Ovary (tissue), 9 donors: ENCODE measurements around the gene MALRD1. TPM values are rescaled to one million over a fixed set of nuclear protein-coding genes. Genes with fewer than 3 reads are reported as not detected.

Experiments
- DNase-seq, 5 donors: peaks; one replicate each; pipeline ENCODE4 v3.0.0-alpha.2; 2019 to 2020
- H3K27ac ChIP-seq, 2 donors: fragments of 200-600 bp; one replicate each; pipeline versions ENCODE4 v1.5.1 to v1.8.0; 2019 to 2022
- H3K27me3 ChIP-seq: fragments of 200-600 bp; one replicate; pipeline ENCODE4 v1.8.0; 2022
- H3K36me3 ChIP-seq: fragments of 200-600 bp; sonication (generic); one replicate; pipeline ENCODE4 v1.5.1; 2019
- H3K4me1 ChIP-seq: one replicate; pipeline ENCODE4 v1.8.1; 2013; ENCODE audit warnings: mild to moderate bottlenecking, moderate library complexity; ENCODE audit not compliant: insufficient read depth
- H3K4me3 ChIP-seq: fragments of 200-600 bp; sonication (generic); one replicate; pipeline ENCODE4 v1.5.1; 2017
- H3K9me3 ChIP-seq, 2 donors: fragments of 200-600 bp in 1 of 2; sonication (generic) in 1 of 2; one replicate each; pipeline versions ENCODE4 v1.5.1 to v1.8.1; 2013 to 2019; ENCODE audit warnings: mild to moderate bottlenecking in 1 of 2, moderate library complexity in 1 of 2
- EP300 ChIP-seq: sonication (generic); formaldehyde crosslinking; IDR thresholded peaks from one replicate; pipeline ENCODE4 v1.6.1; 2017; ENCODE audit warnings: antibody characterized with exemption
- POLR2A ChIP-seq: fragments of 450-650 bp; IDR thresholded peaks from one replicate; pipeline ENCODE4 v1.6.1; 2017; ENCODE audit warnings: antibody characterized with exemption, mild to moderate bottlenecking, moderate library complexity
- WGBS, 3 donors: extraction: QIAGEN DNeasy Blood & Tissue Kit in 1 of 3; methylation state at CpG; one replicate each; pipeline versions ENCODE4 v1.1.5 to v1.1.7; 2013 to 2017; 5-methylcytosine and 5-hydroxymethylcytosine counted together
- intact Hi-C, 4 donors: fragments of 100-400 bp; cut with DNase I; formaldehyde crosslinking; loops; one replicate each; pipeline versions ENCODE4 v1.11.0 to v1.15.1; 2022 to 2023
- polyA plus RNA-seq, 2 donors: library from polyadenylated mRNA; stranded (reverse); fragments of 200-250 nt in 1 of 2; fragments of 350-450 nt in 1 of 2; fragmentation: Illumina TruSeq in 1 of 2; extraction: RNeasy Lipid Tissue Mini Kit (QIAGEN cat#74804) in 1 of 2; gene quantifications; one replicate each; pipeline ENCODE4 v1.2.3, GENCODE V29; 2013 to 2014
- total RNA-seq, 7 donors: library from RNA; depleted of rRNA in 2 of 7; stranded (reverse); fragments of >200 nt in 2 of 7; fragmentation: NEBNext Ultra II Directional in 3 of 7; extraction: Animal tissue kit (Norgen Biotek cat#: 25700) in 3 of 7; gene quantifications; one replicate each; pipeline versions ENCODE4 v1.1.0 to v1.2.4, GENCODE V29; 2016 to 2023
- TF ChIP-seq, protein P1 (sequence below), 3 donors: fragments of 450-650 bp in 2 of 3; fragments of 200-600 bp in 1 of 3; IDR thresholded peaks; one replicate each; pipeline versions ENCODE4 v1.5.1 to v1.8.0; 2016 to 2022; ENCODE audit warnings: antibody characterized with exemption in 3 of 3, mild to moderate bottlenecking in 1 of 3
- donor health status: DM: no; HTN: no; CAD: no; lungs with moderate emphysema.
- donor health status: DM: no; HTN: no; CAD: no.
- donor health status: Bipolar disorder and iron deficiency.
- donor health status: DM: yes; HTN: yes; CAD: no.
- donor health status: DM: no; HTN: no; CAD: no.
- donor health status: DM: yes; HTN: yes; CAD: no.

Gene MALRD1
- total and polyA plus RNA-seq, 9 donors, result 0.56 to 12.1 (median 1.9) TPM

GRCh38 chr10:19518109-19518508 lies 469.5 kb downstream of the MALRD1 start:
- TF ChIP-seq EP300 (no peak), POLR2A (no peak)
- TF ChIP-seq, protein P1, sequence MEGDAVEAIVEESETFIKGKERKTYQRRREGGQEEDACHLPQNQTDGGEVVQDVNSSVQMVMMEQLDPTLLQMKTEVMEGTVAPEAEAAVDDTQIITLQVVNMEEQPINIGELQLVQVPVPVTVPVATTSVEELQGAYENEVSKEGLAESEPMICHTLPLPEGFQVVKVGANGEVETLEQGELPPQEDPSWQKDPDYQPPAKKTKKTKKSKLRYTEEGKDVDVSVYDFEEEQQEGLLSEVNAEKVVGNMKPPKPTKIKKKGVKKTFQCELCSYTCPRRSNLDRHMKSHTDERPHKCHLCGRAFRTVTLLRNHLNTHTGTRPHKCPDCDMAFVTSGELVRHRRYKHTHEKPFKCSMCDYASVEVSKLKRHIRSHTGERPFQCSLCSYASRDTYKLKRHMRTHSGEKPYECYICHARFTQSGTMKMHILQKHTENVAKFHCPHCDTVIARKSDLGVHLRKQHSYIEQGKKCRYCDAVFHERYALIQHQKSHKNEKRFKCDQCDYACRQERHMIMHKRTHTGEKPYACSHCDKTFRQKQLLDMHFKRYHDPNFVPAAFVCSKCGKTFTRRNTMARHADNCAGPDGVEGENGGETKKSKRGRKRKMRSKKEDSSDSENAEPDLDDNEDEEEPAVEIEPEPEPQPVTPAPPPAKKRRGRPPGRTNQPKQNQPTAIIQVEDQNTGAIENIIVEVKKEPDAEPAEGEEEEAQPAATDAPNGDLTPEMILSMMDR (IDR thresholded peaks at IDR 0.05), result no peak
- intact Hi-C loops, result no loop called here
- H3K9me3 ChIP-seq, result no peaks in the 10 kb centered on the region
- DNase-seq, result no peak
- H3K27me3 ChIP-seq, result no peaks in the 10 kb centered on the region
- H3K36me3 ChIP-seq, result no peaks in the 10 kb centered on the region
- no peak overlapping the region for H3K4me3 ChIP-seq
- no peaks in the 10 kb centered on the region for H3K4me1 ChIP-seq
- no peak overlapping the region for H3K27ac ChIP-seq

GRCh38 chr10:19518632-19519031 lies 470.0 kb downstream of the MALRD1 start:
- no peak overlapping the region for H3K27ac ChIP-seq
- no peak for DNase-seq
- TF ChIP-seq POLR2A (no peak), EP300 (no peak)
- TF ChIP-seq, protein P1 (IDR thresholded peaks at IDR 0.05), result no peak
- H3K9me3 ChIP-seq, result no peaks in the 10 kb centered on the region
- H3K4me1 ChIP-seq, result no peaks in the 10 kb centered on the region
- intact Hi-C loops, result no loop called here
- 91 to 99% (median 98%) methylated on average over 1 of the region's 1 CpG for WGBS, 3 donors
- H3K4me3 ChIP-seq, result no peak overlapping the region
- no peaks in the 10 kb centered on the region for H3K27me3 ChIP-seq
- H3K36me3 ChIP-seq, result no peaks in the 10 kb centered on the region

DNA sequence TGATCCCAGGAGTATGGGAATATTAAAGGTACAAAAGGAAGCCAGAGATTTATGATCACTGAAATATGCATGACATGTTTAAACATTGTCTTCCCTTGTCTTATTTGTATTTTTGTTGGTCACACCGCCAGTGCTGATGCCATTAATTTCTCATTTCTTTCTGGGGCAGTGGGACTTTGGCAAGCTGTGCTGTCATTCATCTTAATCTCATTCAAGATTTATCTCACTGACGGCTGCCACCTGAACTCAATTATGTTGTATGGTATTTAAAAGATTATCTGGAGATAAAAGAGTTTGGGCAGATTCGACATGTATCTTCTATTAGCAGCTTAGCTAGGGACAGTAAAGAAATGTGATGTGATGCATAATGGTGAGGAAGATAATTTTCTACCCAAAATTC lies 482.7 kb downstream of the MALRD1 start:
- no peaks in the 10 kb centered on the region for H3K36me3 ChIP-seq
- TF ChIP-seq, protein P1 (IDR thresholded peaks at IDR 0.05), result no peak
- TF ChIP-seq EP300 (no peak), POLR2A (no peak)
- no peaks in the 10 kb centered on the region for H3K9me3 ChIP-seq
- no peak overlapping the region for H3K27ac ChIP-seq
- WGBS, 3 donors, result 54 to 73% (median 56%) methylated on average over 3 of the region's 3 CpGs
- intact Hi-C loops, result no loop called here
- no peak overlapping the region for H3K4me3 ChIP-seq
- no peaks in the 10 kb centered on the region for H3K27me3 ChIP-seq
- DNase-seq, result no peak
- H3K4me1 ChIP-seq, result no peaks in the 10 kb centered on the region

DNA sequence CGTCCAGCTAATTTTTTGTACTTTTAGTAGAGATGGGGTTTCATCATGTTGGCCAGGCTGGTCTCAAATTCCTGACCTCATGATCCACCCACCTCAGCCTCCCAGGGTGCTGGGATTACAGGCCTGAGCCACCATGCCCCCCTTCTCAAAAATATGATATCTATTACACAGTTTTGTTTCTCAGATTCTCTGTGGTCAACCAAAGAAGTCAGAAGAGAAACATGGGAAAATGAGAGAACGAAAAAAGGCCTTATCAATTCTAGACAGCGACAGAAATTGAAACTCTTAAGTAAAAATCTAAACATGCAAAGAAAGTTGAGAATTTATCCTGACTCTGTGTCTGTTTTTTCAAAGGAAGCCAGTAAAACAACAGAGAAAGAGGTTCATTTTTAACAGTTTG lies 483.8 kb downstream of the MALRD1 start:
- intact Hi-C loops, result no loop called here
- TF ChIP-seq, protein P1 (IDR thresholded peaks at IDR 0.05), result no peak
- TF ChIP-seq EP300 (no peak), POLR2A (no peak)
- no peak overlapping the region for H3K4me3 ChIP-seq
- H3K9me3 ChIP-seq, result no peaks in the 10 kb centered on the region
- H3K27ac ChIP-seq, result no peak overlapping the region
- DNase-seq, result no peak
- H3K27me3 ChIP-seq, result no peaks in the 10 kb centered on the region
- no peaks in the 10 kb centered on the region for H3K4me1 ChIP-seq
- no peaks in the 10 kb centered on the region for H3K36me3 ChIP-seq
- 69 to 94% (median 69%) methylated on average over 3 of the region's 3 CpGs for WGBS, 3 donors

GRCh38 chr10:19541299-19541698 lies 492.7 kb downstream of the MALRD1 start:
- no peak overlapping the region for H3K27ac ChIP-seq
- no peak for DNase-seq
- H3K4me1 ChIP-seq, result no peaks in the 10 kb centered on the region
- TF ChIP-seq, protein P1 (IDR thresholded peaks at IDR 0.05), result no peak
- no peak for TF ChIP-seq POLR2A
- no peak for TF ChIP-seq EP300
- H3K9me3 ChIP-seq, result no peaks in the 10 kb centered on the region
- no peak overlapping the region for H3K4me3 ChIP-seq
- H3K36me3 ChIP-seq, result no peaks in the 10 kb centered on the region
- 46 to 61% (median 47%) methylated on average over 3 of the region's 3 CpGs for WGBS, 3 donors
- intact Hi-C loops, result no loop called here
- no peaks in the 10 kb centered on the region for H3K27me3 ChIP-seq
